Karpas-422 (cell line): ENCODE measurements around the gene SLC22A23. TPM values are rescaled to one million over a fixed set of nuclear protein-coding genes. Genes with fewer than 3 reads are reported as not detected.

Experiments
- DNase-seq: peaks from one replicate; pipeline ENCODE4 v3.0.0-alpha.2; 2015
- H2AFZ ChIP-seq: fragments of 200-600 bp; sonication (generic); 2 replicates; pipeline ENCODE4 v1.6.1; 2014; ENCODE audit warnings: antibody characterized with exemption, low read length, mixed read lengths
- H3K27ac ChIP-seq: fragments of 200-600 bp; sonication (generic); 2 replicates; pipeline ENCODE4 v1.5.1; 2014; ENCODE audit warnings: mild to moderate bottlenecking, low read length, moderate library complexity
- H3K27me3 ChIP-seq: fragments of 200-600 bp; sonication (generic); 2 replicates; pipeline ENCODE4 v1.6.1; 2014; ENCODE audit warnings: low read length, mixed read lengths
- H3K36me3 ChIP-seq: fragments of 200-600 bp; sonication (generic); 2 replicates; pipeline ENCODE4 v1.6.1; 2014; ENCODE audit warnings: low read length, mixed read lengths; ENCODE audit not compliant: insufficient read depth
- H3K4me1 ChIP-seq: fragments of 200-600 bp; sonication (generic); 2 replicates; pipeline ENCODE4 v1.6.1; 2014; ENCODE audit warnings: mild to moderate bottlenecking, low read length, mixed read lengths
- H3K4me2 ChIP-seq: fragments of 200-600 bp; sonication (generic); 2 replicates; pipeline ENCODE4 v1.6.1; 2014; ENCODE audit warnings: low read length, low read depth, mild to moderate bottlenecking; ENCODE audit not compliant: poor library complexity, severe bottlenecking
- H3K4me3 ChIP-seq: fragments of 200-600 bp; sonication (generic); 2 replicates; pipeline ENCODE4 v1.5.1; 2014; ENCODE audit warnings: mild to moderate bottlenecking, antibody characterized with exemption, low read length, mixed read lengths
- H3K79me2 ChIP-seq: fragments of 200-600 bp; sonication (generic); 2 replicates; pipeline ENCODE4 v1.6.1; 2014; ENCODE audit warnings: mild to moderate bottlenecking, low read length, mixed read lengths
- H3K9ac ChIP-seq: fragments of 200-600 bp; sonication (generic); 2 replicates; pipeline ENCODE4 v1.6.0; 2014; ENCODE audit warnings: low read length
- H3K9me2 ChIP-seq: fragments of 200-600 bp; sonication (generic), shearing (Covaris generic); replicated peaks from 2 replicates; pipeline ENCODE4 v1.6.0; 2014; ENCODE audit warnings: mild to moderate bottlenecking, low read length, moderate library complexity; ENCODE audit not compliant: insufficient read depth
- H3K9me3 ChIP-seq: fragments of 300-700, 200-600 bp; sonication (generic); 2 replicates; pipeline ENCODE4 v1.6.1; 2014; ENCODE audit warnings: low read length, mixed read lengths
- H4K20me1 ChIP-seq: fragments of 200-600 bp; sonication (generic); 2 replicates; pipeline ENCODE4 v1.6.1; 2014; ENCODE audit warnings: mild to moderate bottlenecking, antibody characterized with exemption, low read length, low read depth; ENCODE audit not compliant: insufficient read depth
- total RNA-seq: library from RNA; depleted of rRNA; stranded (reverse); fragments of >200 nt; shearing (Covaris generic); gene quantifications from 2 replicates; pipeline ENCODE4 v1.2.3, GENCODE V29; 2014; ENCODE audit warnings: low replicate concordance

Gene SLC22A23
- total RNA-seq, 1 experiment from 2014 or later, result not detected

DNA sequence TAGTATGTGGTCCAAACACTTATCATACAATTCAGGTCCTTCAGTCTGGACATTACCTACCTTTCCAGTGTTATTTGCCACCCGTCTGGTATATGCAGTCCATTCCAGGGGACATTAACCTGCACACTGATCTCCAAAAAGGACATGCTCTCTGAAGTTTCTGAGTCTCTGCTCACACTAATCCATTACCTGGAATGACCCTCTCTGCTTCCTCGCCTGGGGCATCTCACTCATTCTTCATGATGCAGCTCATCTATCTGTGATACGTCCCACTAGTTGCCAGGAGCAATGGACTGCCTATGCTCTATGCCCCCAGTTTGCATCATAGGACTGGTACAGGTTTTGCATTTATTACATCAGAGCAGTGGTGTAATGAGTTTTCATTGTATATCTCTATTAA is 223.5 kb downstream of the SLC22A23 start:
- no peak overlapping the region for H3K4me2 ChIP-seq
- H3K9me2 ChIP-seq, result no peaks in the 10 kb centered on the region
- H3K79me2 ChIP-seq, result no peaks in the 10 kb centered on the region
- no peaks in the 10 kb centered on the region for H3K27me3 ChIP-seq
- H3K27ac ChIP-seq, result no peak overlapping the region
- no peak overlapping the region for H2AFZ ChIP-seq
- no peak for DNase-seq
- H4K20me1 ChIP-seq, result no peaks in the 10 kb centered on the region
- no peak overlapping the region for H3K4me3 ChIP-seq
- no peaks in the 10 kb centered on the region for H3K9me3 ChIP-seq
- peaks cover 6% of the 10 kb centered on the region for H3K4me1 ChIP-seq
- no peaks in the 10 kb centered on the region for H3K36me3 ChIP-seq
- H3K9ac ChIP-seq, result no peak overlapping the region

DNA sequence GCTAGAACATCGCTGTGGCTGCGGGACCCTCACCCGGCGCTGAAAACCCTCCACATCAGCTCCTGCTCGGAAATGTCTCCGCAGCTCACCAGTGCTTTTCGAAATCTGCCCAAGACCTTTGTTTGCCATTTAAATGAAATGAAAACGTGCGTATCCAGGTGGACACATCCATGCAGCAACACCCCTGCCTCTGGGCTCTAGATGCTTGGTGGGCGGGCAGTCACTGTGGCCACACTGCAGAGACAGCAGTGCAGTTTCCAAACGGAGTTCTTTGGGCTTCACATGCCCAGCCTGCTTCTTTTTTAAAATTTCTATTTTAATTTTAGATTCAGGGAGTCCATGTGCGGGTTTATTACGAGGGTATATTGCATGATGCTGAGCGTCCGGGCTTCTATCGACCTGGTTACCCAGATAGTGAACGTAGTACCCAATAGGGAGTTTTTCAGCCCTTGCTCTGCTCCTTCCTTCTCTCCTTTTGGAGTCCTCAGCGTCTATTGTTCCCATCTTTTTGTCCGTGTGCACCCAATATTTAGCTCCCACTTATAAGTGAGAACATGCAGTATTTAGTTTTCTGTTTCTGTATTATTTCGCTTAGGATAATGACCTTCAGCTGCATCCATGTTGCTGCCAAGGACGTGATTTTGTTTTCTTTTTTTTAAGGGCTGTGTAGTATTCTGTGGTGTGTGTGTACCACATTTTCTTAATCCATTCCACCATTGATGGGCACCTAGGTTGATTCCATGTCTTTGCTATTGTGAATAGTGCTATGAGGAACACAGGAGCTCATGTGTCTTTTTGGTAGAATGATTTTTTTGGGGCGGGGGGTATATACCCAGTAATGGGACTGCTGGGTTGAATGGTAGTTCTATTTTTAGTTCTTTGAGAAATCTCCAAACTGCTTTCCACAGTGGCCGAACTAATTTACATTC is 224.6 kb downstream of the SLC22A23 start:
- peaks cover 6% of the 10 kb centered on the region for H3K4me1 ChIP-seq
- no peak for DNase-seq
- no peak overlapping the region for H3K27ac ChIP-seq
- H3K27me3 ChIP-seq, result no peaks in the 10 kb centered on the region
- H3K4me2 ChIP-seq, result no peak overlapping the region
- H3K9ac ChIP-seq, result no peak overlapping the region
- no peak overlapping the region for H2AFZ ChIP-seq
- no peaks in the 10 kb centered on the region for H3K36me3 ChIP-seq
- H4K20me1 ChIP-seq, result no peaks in the 10 kb centered on the region
- H3K79me2 ChIP-seq, result no peaks in the 10 kb centered on the region
- no peak overlapping the region for H3K4me3 ChIP-seq
- no peaks in the 10 kb centered on the region for H3K9me2 ChIP-seq
- no peaks in the 10 kb centered on the region for H3K9me3 ChIP-seq

DNA sequence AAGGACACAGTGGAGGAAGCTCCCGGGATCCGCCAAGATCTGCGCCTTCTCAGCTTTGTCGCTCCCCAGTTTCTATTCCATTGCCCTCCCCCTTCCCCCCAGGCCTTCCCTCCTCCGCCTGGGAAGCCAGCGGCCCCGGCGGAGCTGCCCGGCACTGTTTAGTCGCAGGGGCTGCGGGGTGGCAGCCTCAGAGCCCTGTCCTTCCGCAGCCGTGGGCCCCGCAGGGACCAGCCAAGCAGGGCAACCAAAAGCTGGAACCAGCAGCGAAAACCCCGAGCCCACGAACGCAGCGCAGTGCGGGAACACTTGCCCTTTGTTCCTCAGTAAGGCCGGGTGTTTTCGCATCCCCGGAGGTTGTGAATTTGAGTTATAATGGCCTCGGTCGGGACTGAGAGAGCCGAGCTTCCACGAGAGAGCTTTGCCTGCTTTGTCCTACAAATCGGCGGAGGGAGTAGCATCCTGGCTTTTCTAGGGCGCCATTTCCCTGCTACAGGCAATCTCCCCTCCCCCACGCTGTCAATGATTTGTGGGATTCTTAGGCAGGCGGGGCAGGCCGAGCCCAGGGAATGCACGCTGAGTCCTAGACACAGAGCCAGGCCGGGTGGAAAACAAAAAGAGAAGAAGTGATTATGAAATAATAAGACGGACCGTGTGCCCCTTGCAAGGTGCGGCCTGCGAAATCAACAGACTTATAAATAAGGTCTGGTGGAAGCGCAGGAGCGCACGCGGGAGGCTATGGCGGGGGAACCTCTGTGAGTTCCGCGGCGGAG is 225.4 kb downstream of the SLC22A23 start:
- peaks cover 6% of the 10 kb centered on the region for H3K4me1 ChIP-seq
- no peak for DNase-seq
- H2AFZ ChIP-seq, result no peak overlapping the region
- H3K36me3 ChIP-seq, result no peaks in the 10 kb centered on the region
- no peak overlapping the region for H3K27ac ChIP-seq
- H3K9ac ChIP-seq, result no peak overlapping the region
- no peak overlapping the region for H3K4me2 ChIP-seq
- no peaks in the 10 kb centered on the region for H3K9me3 ChIP-seq
- H4K20me1 ChIP-seq, result no peaks in the 10 kb centered on the region
- H3K4me3 ChIP-seq, result no peak overlapping the region
- H3K79me2 ChIP-seq, result no peaks in the 10 kb centered on the region
- H3K27me3 ChIP-seq, result no peaks in the 10 kb centered on the region
- H3K9me2 ChIP-seq, result no peaks in the 10 kb centered on the region

DNA sequence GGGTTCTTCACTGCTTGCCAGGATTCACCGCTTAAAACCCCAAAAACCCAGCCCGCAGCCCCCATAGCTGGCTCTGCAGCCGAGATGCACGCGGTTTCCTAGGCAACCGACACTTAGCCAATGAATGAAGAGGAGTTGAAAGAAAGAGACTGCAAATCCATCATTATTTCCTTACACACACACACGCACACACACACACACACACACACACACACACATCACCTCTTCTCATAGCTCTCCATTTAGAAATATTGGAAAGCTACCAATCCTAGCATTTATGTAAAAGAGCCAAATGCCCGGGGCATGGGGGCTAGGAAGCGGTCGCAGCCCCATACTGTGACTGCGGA is 226.0 kb downstream of the SLC22A23 start:
- no peak overlapping the region for H3K4me3 ChIP-seq
- H3K9me2 ChIP-seq, result no peaks in the 10 kb centered on the region

DNA sequence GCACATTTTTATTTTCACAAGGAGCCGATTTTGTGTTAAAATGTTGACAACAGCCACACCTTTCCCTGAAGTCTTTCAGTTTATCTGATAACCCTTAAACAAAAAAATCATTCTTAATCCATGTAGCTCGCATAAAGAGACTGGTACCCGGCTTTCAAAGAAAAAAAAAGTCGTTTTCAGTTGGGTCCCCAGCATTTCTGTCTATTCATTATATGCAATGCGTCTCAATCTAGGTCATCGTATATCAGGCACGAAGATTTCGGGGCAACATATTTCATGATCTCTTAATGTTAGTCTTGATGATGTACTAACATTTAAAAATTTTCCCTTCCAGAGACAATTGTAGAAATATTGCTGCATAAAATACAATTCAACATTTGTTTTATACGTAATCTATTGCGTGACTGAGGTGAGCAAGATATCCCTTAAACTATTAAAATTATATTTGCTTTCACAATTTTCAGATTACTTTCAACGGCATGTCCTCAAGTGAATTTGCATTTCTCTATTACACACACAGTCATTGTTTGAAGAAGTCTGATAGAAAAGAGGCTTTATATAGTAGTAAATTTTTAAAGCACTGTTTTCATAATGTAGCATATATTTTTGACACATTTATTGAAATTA is 226.5 kb downstream of the SLC22A23 start:
- Histone ChIP-seq H3K9me2 (no peaks in the 10 kb centered on the region), H3K79me2 (no peaks in the 10 kb centered on the region), H3K9me3 (no peaks in the 10 kb centered on the region), H3K27ac (no peak overlapping the region), H3K4me1 (peaks cover 1% of the 10 kb centered on the region), H3K4me2 (no peak overlapping the region), H3K4me3 (no peak overlapping the region), H3K27me3 (no peaks in the 10 kb centered on the region), H3K36me3 (no peaks in the 10 kb centered on the region), H2AFZ (no peak overlapping the region), H3K9ac (no peak overlapping the region), H4K20me1 (no peaks in the 10 kb centered on the region)
- no peak for DNase-seq

More for the DNA sequence above, 226.0 kb downstream of the SLC22A23 start:
- Histone ChIP-seq H3K27me3 (no peaks in the 10 kb centered on the region), H2AFZ (no peak overlapping the region), H4K20me1 (no peaks in the 10 kb centered on the region), H3K9me3 (no peaks in the 10 kb centered on the region), H3K4me2 (no peak overlapping the region), H3K9ac (no peak overlapping the region), H3K27ac (no peak overlapping the region), H3K4me1 (peaks cover 6% of the 10 kb centered on the region), H3K79me2 (no peaks in the 10 kb centered on the region), H3K36me3 (no peaks in the 10 kb centered on the region)
- no peak for DNase-seq

DNA sequence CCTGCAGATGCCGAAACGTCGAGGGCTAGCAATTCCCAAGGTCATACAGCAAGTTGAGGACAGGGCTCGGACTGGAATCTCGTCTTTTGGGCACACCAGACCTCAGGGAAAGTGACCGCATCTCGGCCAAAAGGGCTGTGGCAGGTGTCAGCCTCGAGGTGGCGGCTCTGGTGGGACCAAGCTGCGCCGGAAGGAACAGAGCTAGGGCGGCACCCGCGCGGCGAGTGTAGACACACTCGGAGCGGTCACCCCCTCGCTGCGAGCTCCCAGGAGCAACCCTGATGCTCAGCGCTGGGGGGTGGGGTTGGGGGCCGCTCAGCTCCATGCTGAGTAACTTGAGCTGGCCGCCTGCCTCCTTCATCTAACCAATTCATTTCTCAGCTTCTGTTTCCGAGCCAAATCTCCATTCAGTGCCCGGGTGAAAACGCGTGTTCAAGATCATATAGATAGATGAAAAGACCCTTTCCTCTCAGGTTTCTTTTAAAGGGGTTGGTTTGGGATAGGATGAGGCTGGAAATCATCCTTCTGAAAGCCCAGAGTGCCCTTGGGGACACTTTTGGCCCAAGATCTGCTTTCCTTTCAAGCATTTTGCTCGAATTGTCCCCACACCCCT is 227.2 kb downstream of the SLC22A23 start:
- H3K4me2 ChIP-seq, result no peak overlapping the region
- no peaks in the 10 kb centered on the region for H3K36me3 ChIP-seq
- DNase-seq, result no peak
- H2AFZ ChIP-seq, result no peak overlapping the region; the same call in 1 of the 2 replicates
- H3K9me2 ChIP-seq, result no peaks in the 10 kb centered on the region
- H3K27me3 ChIP-seq, result no peaks in the 10 kb centered on the region
- no peak overlapping the region for H3K9ac ChIP-seq
- no peaks in the 10 kb centered on the region for H3K79me2 ChIP-seq
- no peaks in the 10 kb centered on the region for H3K9me3 ChIP-seq
- no peaks in the 10 kb centered on the region; the same call in 1 of the 2 replicates for H3K4me1 ChIP-seq
- no peak overlapping the region for H3K27ac ChIP-seq
- no peaks in the 10 kb centered on the region for H4K20me1 ChIP-seq
- H3K4me3 ChIP-seq, result no peak overlapping the region

DNA sequence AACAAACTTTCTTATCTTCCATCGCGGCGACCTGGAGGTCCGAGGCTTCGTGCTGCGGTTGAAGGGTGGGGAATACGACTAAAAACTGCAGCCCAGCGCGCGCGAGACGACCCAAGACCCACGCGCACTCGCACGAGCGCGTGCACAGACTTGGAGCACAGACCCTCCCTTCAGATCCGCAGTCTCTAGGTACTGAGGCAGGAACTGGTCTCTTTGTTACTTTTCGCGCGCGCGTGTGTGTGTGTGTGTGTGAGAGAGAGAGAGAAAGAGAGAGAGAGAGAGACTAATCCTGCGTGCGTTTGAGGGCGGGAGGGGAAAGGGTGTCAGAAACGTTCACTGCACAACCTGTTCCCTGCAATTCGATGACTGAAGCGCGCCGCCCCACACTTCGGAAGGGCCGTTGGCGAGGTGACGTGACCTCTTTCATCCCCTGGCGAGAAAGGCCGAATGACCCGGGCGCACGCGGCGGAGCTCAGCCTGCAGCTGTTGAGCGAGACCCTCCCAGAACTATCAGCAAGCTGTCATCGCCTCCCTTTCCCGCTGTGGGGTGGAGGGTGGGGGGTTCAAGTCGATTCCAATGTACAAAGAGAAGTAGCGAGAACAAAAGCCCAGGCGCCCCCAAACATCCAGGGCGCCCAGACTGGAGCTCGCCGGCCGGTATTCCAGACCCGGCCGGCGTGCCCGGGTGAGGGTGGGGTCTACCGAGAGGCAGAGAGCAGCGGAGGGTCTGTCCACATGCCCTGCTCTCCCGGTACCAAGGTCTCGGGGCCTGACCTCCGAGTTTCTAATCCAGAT is 227.9 kb downstream of the SLC22A23 start:
- H3K4me2 ChIP-seq, result no peak overlapping the region
- H3K9ac ChIP-seq, result no peak overlapping the region
- H3K27me3 ChIP-seq, result no peaks in the 10 kb centered on the region
- H3K79me2 ChIP-seq, result no peaks in the 10 kb centered on the region
- H3K27ac ChIP-seq, result no peak overlapping the region
- no peak overlapping the region for H3K4me3 ChIP-seq
- H3K4me1 ChIP-seq, result no peaks in the 10 kb centered on the region; the same call in 1 of the 2 replicates
- no peak for DNase-seq
- no peaks in the 10 kb centered on the region for H3K9me3 ChIP-seq
- H3K9me2 ChIP-seq, result no peaks in the 10 kb centered on the region
- H3K36me3 ChIP-seq, result no peaks in the 10 kb centered on the region
- H4K20me1 ChIP-seq, result no peaks in the 10 kb centered on the region
- no peak overlapping the region for H2AFZ ChIP-seq
